Measurements from ENCODE around the gene TRAF3IP3.

Gene TRAF3IP3

DNA sequence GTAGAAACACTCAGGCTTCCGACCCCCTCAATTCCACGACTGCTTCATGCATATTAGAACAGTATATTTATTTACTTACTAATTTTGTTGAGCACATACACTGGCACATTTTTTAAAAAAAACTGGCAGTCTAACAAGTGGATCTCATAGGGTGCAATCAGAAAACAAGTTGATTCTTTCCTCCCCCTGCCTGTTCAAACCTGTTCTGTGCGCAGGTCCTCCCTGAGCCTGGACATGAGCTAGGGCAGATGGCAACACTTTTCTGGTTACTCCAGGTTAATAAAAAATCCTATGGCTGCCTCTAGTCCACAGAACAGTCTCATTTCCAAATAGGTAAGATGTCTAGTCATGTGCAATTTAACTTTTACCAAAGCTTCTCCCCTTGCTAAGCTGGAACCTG is 32.6 kb upstream of the TRAF3IP3 start:
- ChIA-PET CTCF (interaction anchor here (2.7 to 9.5 kb wide), 2 partner anchors 11 to 23 kb away, joined by 9 to 70 read pairs; no protein-coding TSS in a partner anchor), POLR2A (no interaction called here)
- DNase-seq (ENCODE audit: low read depth, low spot score) = no peak
- TF ChIP-seq, protein P1, sequence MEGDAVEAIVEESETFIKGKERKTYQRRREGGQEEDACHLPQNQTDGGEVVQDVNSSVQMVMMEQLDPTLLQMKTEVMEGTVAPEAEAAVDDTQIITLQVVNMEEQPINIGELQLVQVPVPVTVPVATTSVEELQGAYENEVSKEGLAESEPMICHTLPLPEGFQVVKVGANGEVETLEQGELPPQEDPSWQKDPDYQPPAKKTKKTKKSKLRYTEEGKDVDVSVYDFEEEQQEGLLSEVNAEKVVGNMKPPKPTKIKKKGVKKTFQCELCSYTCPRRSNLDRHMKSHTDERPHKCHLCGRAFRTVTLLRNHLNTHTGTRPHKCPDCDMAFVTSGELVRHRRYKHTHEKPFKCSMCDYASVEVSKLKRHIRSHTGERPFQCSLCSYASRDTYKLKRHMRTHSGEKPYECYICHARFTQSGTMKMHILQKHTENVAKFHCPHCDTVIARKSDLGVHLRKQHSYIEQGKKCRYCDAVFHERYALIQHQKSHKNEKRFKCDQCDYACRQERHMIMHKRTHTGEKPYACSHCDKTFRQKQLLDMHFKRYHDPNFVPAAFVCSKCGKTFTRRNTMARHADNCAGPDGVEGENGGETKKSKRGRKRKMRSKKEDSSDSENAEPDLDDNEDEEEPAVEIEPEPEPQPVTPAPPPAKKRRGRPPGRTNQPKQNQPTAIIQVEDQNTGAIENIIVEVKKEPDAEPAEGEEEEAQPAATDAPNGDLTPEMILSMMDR (IDR thresholded peaks at IDR 0.05; ENCODE audit: insufficient read depth, low read length, missing control alignments) = no peak
- no peak overlapping the region for H3K4me3 ChIP-seq (ENCODE audit: low read depth, low read length)

DNA sequence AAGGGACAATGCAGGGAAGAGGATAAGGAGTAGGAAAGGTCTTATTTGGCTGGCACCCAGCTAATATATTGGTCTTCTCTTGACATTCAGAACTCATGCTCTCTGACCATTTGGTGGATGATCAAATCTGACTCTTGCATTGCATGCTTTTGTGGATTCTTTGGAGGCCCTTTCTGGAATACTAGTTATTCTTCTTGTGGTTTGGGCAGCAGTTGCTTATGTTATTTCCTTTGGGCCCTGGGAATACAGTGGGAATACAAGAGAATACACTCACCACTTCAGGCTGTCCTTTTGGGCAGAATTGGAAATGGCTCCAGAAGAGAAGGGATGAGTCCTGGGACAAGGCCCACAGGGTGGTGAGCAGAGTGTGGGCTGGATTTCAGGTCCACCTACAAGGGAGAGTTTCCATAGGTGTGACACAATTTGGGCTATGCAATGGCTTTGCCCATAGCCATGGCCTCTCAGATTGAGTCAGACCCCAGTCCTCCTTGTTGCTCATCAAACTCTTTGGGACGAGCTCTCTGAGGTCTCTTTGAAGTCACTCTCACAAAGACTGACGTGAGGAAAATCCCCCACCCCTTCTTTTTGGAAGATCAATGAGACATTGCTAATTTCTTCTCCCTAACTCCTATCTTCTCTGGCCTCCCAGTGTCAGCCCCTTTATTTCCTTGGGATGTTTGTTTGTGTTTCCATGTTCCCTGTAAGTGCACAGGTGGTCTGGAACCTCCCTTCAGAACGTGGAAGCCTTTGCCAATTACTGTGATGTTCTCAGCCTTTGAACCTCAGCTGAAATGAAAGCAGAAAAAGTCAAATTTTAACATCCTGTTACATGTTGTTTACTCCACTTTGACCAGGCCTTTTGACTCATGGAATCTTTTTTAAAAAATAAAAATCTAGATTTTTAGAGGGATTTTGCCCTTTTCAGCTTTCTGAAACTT is 31.8 kb upstream of the TRAF3IP3 start:
- no peak for DNase-seq (ENCODE audit: low read depth, low spot score)
- TF ChIP-seq, protein P1 (IDR thresholded peaks at IDR 0.05; ENCODE audit: insufficient read depth, low read length, missing control alignments) = no peak
- ChIA-PET CTCF (interaction anchor here (1.0 to 9.5 kb wide), 5 partner anchors 10 to 99 kb away, joined by 3 to 70 read pairs (median 4); no protein-coding TSS in a partner anchor), POLR2A (no interaction called here)
- H3K4me3 ChIP-seq (ENCODE audit: low read depth, low read length) = no peak overlapping the region

DNA sequence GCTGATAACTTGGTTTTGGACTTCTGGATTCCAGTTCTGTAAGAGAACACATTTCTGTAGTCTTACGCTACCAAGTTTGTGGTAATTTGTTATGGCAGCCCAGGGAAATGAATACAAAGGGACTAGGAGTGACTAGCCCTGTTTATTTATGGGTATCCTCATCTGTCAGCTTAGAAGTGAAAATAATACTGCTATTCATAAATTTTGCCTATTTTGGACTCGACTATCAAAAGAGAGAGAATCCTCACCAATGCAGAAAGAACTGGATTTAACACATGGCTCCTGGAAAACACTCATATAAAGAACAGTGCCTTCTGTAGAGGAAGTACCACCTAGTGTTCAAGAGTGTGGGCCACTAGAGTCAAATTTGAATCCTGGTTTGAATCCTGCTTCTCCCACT is 28.6 kb upstream of the TRAF3IP3 start:
- ChIA-PET POLR2A (no interaction called here), CTCF (interaction anchor here (1.0 to 9.5 kb wide), 3 partner anchors 18 to 479 kb away, joined by 3 to 70 read pairs (median 7); no protein-coding TSS in a partner anchor)
- no peak for DNase-seq (ENCODE audit: low read depth, low spot score)
- H3K4me3 ChIP-seq (ENCODE audit: low read depth, low read length) = no peak overlapping the region
- TF ChIP-seq, protein P1 (IDR thresholded peaks at IDR 0.05; ENCODE audit: insufficient read depth, low read length, missing control alignments) = no peak

DNA sequence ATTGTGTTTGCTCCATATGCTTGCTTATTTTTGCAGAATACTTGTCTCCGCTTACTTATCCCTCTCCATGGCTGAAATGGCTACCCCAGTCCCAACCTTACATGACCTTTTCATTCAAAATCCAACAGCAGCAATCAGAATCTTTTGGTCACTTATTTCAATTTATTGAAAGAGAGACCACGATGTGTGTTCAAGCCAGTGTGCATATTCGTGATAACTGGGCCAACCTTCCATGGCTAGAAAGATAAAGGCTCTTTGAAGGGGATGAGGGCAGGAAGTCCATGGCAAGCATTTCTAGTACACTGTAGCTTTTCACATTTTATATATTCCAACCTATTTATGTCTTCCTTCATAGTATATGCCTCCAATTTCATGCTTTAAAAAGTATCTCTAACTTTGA is 28.1 kb upstream of the TRAF3IP3 start:
- H3K4me3 ChIP-seq (ENCODE audit: low read depth, low read length) = no peak overlapping the region
- CTCF ChIA-PET = interaction anchor here (0.8 to 9.5 kb wide), 5 partner anchors 18 to 479 kb away, joined by 3 to 70 read pairs (median 5); no protein-coding TSS in a partner anchor
- DNase-seq (ENCODE audit: low read depth, low spot score) = no peak
- POLR2A ChIA-PET = no interaction called here
- TF ChIP-seq, protein P1 (IDR thresholded peaks at IDR 0.05; ENCODE audit: insufficient read depth, low read length, missing control alignments) = no peak

DNA sequence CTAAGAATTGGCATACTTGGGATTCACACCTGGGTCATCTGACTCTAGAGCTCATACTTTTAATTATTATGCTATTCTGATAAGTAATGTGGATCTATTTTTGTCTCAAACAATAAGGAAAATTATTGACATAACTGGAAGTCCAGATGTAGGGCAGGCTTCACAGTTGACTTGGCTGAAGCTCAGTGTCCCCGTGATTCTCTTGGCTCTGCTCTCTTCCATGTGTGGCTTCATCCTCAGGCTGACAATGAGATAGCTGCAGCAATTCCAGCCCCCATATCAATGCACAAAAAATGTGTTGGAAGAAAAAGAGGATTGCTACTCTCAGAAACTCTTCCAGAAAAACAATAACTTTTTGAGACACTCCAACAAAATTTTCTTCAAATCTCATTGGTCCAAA is 27.4 kb upstream of the TRAF3IP3 start:
- DNase-seq (ENCODE audit: low read depth, low spot score) = no peak
- TF ChIP-seq, protein P1 (IDR thresholded peaks at IDR 0.05; ENCODE audit: insufficient read depth, low read length, missing control alignments) = no peak
- ChIA-PET POLR2A (interaction anchor here (0.5 kb wide), 1 partner anchor 56 kb away, joined by 3 read pairs; the partner anchor contains the start of gene C1orf74), CTCF (interaction anchor here (0.8 to 9.5 kb wide), 4 partner anchors 17 to 161 kb away, joined by 3 to 70 read pairs (median 6); no protein-coding TSS in a partner anchor)
- no peak overlapping the region for H3K4me3 ChIP-seq (ENCODE audit: low read depth, low read length)

DNA sequence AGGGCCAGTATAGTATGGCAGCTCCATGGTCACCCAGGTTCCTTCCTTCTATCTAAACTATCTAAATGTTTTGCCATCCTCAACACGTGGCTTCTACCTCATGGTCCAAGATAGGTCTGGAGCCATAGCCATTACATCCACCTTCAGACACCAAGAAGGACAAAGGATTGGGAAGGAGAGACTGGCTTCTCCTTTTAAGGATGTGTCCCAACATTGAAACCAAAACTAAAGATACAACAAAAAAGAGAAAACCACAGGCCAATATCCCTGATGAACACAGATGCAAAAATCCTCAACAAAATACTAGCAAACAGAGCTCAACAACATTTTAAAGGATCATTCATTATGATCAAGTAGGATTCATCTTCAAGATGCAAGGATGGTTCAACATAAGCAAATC is 26.4 kb upstream of the TRAF3IP3 start:
- CTCF ChIA-PET = interaction anchor here (1.0 to 9.5 kb wide), 3 partner anchors 16 to 522 kb away, joined by 3 to 70 read pairs (median 7); no protein-coding TSS in a partner anchor
- no peak overlapping the region for H3K4me3 ChIP-seq (ENCODE audit: low read depth, low read length)
- no peak for DNase-seq (ENCODE audit: low read depth, low spot score)
- POLR2A ChIA-PET = no interaction called here
- TF ChIP-seq, protein P1 (IDR thresholded peaks at IDR 0.05; ENCODE audit: insufficient read depth, low read length, missing control alignments) = no peak
